GM19455 (cell line): ENCODE results near the gene MUC5B.

ENCODE experiments used
- ATAC-seq: cut with Tn5 transposase; IDR thresholded peaks from one replicate; pipeline ENCODE4 v1.9.1; 2021; ENCODE audit not compliant: unreplicated experiment

MUC5B gene

GRCh38 chr11:1279674-1280055 is 56.8 kb downstream of the MUC5B start:
- no peak for ATAC-seq

GRCh38 chr11:1280116-1281035 is 57.5 kb downstream of the MUC5B start:
- no peak for ATAC-seq

- no peak for ATAC-seq
Measured at GRCh38 chr11:1281326-1281973, 58.6 kb downstream of the MUC5B start.

GRCh38 chr11:1281974-1282365 is 59.1 kb downstream of the MUC5B start:
- ATAC-seq: no peak

GRCh38 chr11:1283091-1283511 is 60.2 kb downstream of the MUC5B start:
- ATAC-seq: no peak

- ATAC-seq: no peak
Measured at GRCh38 chr11:1283906-1284305, 61.0 kb downstream of the MUC5B start.

- ATAC-seq: no peak
Measured at GRCh38 chr11:1285316-1285744, 62.5 kb downstream of the MUC5B start.

- ATAC-seq: no peak
Measured at GRCh38 chr11:1285876-1286275, 63.0 kb downstream of the MUC5B start.

GRCh38 chr11:1287928-1288327 is 65.1 kb downstream of the MUC5B start:
- no peak for ATAC-seq

GRCh38 chr11:1288426-1289151 is 65.7 kb downstream of the MUC5B start:
- ATAC-seq: no peak

- no peak for ATAC-seq
Measured at GRCh38 chr11:1289211-1289935, 66.5 kb downstream of the MUC5B start.

- ATAC-seq: no peak
Measured at GRCh38 chr11:1290052-1291040, 67.5 kb downstream of the MUC5B start.

- no peak for ATAC-seq
Measured at GRCh38 chr11:1291295-1292017, 68.6 kb downstream of the MUC5B start.

- no peak for ATAC-seq
Measured at GRCh38 chr11:1292018-1292643, 69.3 kb downstream of the MUC5B start.

- ATAC-seq: no peak
Measured at GRCh38 chr11:1292644-1293618, 70.1 kb downstream of the MUC5B start.

- no peak for ATAC-seq
Measured at GRCh38 chr11:1293619-1294015, 70.8 kb downstream of the MUC5B start.

- no peak for ATAC-seq
Measured at GRCh38 chr11:1295086-1295485, 72.2 kb downstream of the MUC5B start.
